ENCODE data around the gene CHCHD3. TPM values are rescaled to one million over a fixed set of nuclear protein-coding genes. Genes with fewer than 3 reads are reported as not detected.
"Not testable (repeated sequence)": the region's sequence is repeated elsewhere in the genome, so short reads cannot be mapped to it uniquely, and the experiment has no call there.

The CHCHD3 gene
- total RNA-seq, 1 donor from 2014 or later, result 90.8 TPM

DNA sequence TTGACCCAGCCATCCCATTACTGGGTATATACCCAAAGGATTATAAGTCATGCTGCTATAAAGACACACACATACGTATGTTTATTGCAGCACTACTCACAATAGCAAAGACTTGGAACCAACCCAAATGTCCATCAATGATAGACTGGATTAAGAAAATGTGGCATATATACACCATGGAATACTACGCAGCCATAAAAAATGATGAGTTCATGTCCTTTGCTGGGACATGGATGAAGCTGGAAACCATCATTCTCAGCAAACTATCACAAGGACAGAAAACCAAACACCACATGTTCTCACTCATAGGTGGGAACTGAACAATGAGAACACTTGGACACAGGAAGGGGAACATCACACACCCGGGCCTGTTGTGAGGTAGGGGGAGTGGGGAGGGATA lies 179.6 kb downstream of the CHCHD3 start:
- not testable (repeated sequence) for H3K36me3 ChIP-seq (ENCODE audit: control insufficient read depth in 3 of 3, insufficient read depth in 3 of 3, low read length in 3 of 3); H3K9me3 ChIP-seq (ENCODE audit: control insufficient read depth in 3 of 3, low read length in 3 of 3); H3K4me1 ChIP-seq (ENCODE audit: control insufficient read depth in 3 of 3, insufficient read depth in 3 of 3, low read length in 3 of 3); H3K9ac ChIP-seq (ENCODE audit: low read depth in 1 of 3, low read length in 3 of 3); H3K27me3 ChIP-seq (ENCODE audit: control insufficient read depth in 3 of 3, insufficient read depth in 3 of 3, low read length in 3 of 3); H3K27ac ChIP-seq (ENCODE audit: low read depth, low read length); H3K4me3 ChIP-seq (ENCODE audit: low read length in 3 of 3)

DNA sequence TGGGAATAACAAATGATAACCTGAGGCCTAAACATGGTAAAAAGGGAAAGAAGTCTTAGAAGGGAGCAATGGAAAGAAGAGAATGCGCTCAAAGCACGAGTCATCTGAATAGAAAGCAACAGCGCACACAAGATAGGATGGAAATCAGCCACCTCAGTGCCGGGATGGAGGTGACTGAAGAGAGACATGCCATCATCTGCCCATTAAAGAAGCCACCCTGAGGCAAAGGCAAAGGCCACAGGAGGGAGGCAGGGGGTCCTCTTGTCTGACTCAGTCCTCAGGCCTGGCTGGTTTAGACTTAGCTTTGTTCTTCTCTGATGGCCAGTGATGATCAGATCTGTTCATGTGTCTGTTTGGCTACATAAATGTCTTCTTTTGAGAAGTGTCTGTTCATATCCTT lies 180.6 kb downstream of the CHCHD3 start:
- no peak overlapping the region for H3K4me3 ChIP-seq (ENCODE audit: low read length in 3 of 3)
- H3K4me1 ChIP-seq (ENCODE audit: control insufficient read depth in 3 of 3, insufficient read depth in 3 of 3, low read length in 3 of 3), result no peaks in the 10 kb centered on the region
- no peak overlapping the region for H3K9ac ChIP-seq (ENCODE audit: low read depth in 1 of 3, low read length in 3 of 3)
- no peaks in the 10 kb centered on the region for H3K27me3 ChIP-seq (ENCODE audit: control insufficient read depth in 3 of 3, insufficient read depth in 3 of 3, low read length in 3 of 3)
- no peaks in the 10 kb centered on the region for H3K36me3 ChIP-seq (ENCODE audit: control insufficient read depth in 3 of 3, insufficient read depth in 3 of 3, low read length in 3 of 3)
- H3K9me3 ChIP-seq (ENCODE audit: control insufficient read depth in 3 of 3, low read length in 3 of 3), result no peaks in the 10 kb centered on the region
- H3K27ac ChIP-seq (ENCODE audit: low read depth, low read length), result no peak overlapping the region

DNA sequence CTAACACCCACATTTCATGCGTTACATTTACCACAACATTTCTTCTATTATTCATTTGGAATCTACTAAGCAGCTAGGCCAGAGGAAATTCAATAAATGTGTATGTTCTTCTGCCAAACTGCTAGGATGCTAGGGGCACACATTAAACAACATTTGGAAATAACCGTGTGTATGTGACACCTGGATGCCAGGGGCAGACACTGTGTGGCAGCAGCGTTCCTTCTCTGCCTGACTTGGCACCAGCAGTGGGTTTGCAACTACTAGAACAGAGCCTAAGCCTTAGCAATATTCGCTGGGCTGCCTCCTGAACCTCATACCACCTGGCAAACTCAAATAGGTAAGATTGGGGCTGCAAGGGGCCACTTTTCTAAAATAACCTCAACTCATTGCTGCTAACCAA lies 182.1 kb downstream of the CHCHD3 start:
- no peak overlapping the region for H3K9ac ChIP-seq (ENCODE audit: low read depth in 1 of 3, low read length in 3 of 3)
- H3K9me3 ChIP-seq (ENCODE audit: control insufficient read depth in 3 of 3, low read length in 3 of 3), result no peaks in the 10 kb centered on the region
- H3K27me3 ChIP-seq (ENCODE audit: control insufficient read depth in 3 of 3, insufficient read depth in 3 of 3, low read length in 3 of 3), result no peaks in the 10 kb centered on the region
- no peak overlapping the region for H3K27ac ChIP-seq (ENCODE audit: low read depth, low read length)
- no peaks in the 10 kb centered on the region for H3K4me1 ChIP-seq (ENCODE audit: control insufficient read depth in 3 of 3, insufficient read depth in 3 of 3, low read length in 3 of 3)
- H3K4me3 ChIP-seq (ENCODE audit: low read length in 3 of 3), result no peak overlapping the region
- no peaks in the 10 kb centered on the region for H3K36me3 ChIP-seq (ENCODE audit: control insufficient read depth in 3 of 3, insufficient read depth in 3 of 3, low read length in 3 of 3)

DNA sequence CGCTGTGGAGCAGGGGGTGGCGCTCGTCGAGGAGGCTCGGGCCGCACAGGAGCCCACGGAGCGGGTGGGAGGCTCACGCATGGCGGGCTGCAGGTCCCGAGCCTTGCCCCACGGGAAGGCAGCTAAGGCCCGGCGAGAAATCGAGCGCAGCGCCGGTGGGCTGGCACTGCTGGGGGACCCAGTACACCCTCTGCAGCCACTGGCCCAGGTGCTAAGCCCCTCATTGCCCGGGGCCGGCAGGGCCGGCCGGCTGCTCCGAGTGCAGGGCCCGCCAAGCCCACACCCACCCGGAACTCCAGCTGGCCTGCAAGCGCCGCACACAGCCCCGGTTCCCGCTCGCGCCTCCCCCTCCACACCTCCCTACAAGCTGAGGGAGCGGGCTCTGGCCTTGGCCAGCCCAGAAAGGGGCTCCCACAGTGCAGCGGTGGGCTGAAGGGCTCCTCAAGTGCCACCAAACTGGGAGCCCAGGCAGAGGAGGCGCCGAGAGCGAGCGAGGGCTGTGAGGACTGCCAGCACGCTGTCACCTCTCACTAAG lies 183.2 kb downstream of the CHCHD3 start:
- H3K4me1 ChIP-seq (ENCODE audit: control insufficient read depth in 3 of 3, insufficient read depth in 3 of 3, low read length in 3 of 3); H3K4me3 ChIP-seq (ENCODE audit: low read length in 3 of 3); H3K27me3 ChIP-seq (ENCODE audit: control insufficient read depth in 3 of 3, insufficient read depth in 3 of 3, low read length in 3 of 3); H3K36me3 ChIP-seq (ENCODE audit: control insufficient read depth in 3 of 3, insufficient read depth in 3 of 3, low read length in 3 of 3); H3K27ac ChIP-seq (ENCODE audit: low read depth, low read length); H3K9me3 ChIP-seq (ENCODE audit: control insufficient read depth in 3 of 3, low read length in 3 of 3); H3K9ac ChIP-seq (ENCODE audit: low read depth in 1 of 3, low read length in 3 of 3): not testable (repeated sequence)

DNA sequence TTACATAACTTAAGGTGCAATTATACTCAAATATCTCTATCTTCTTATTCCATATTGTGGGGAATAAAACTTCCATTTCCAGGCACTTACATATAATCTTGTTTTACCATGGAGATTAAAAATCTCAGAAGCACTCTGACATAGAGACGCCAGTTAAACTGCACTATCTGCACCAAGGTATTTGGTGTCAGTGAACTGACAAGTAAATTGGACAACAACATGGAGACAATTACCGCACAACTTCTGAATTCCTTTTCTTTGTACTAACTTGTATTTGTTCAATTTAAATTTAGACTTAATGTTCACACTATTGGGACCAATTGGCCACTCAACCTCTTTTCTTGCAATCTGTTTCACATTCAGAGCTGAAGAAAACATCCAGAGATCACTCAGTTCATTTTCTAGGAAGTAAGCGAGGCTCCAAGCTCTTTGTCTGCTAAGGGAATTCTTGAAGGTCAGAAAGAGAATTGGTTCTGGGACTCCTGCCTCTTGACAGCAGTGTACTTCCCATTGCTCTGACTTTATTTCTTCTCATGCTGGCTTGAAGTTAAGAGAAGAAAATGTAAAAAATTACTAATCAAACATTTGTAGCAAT lies 184.7 kb downstream of the CHCHD3 start:
- no peak overlapping the region for H3K27ac ChIP-seq (ENCODE audit: low read depth, low read length)

DNA sequence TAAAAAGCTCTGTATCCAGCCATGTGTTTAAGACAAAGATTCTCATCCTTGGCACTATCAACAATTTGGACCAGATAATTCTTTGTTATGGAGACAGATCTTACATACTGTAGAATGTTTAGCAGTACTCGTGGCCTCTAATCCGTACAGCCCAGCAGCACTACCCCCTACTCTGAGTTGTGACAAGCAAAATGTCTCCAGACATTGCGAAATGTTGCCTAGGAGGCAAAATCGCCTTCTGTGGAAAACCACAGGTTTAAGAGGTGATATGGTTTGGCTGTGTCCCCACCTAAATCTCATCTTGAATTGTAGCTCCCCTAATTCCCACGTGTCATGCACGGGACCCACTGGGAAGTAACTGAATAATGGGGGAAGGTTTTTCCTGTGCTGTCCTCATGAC lies 186.7 kb downstream of the CHCHD3 start:
- no peaks in the 10 kb centered on the region for H3K9me3 ChIP-seq (ENCODE audit: control insufficient read depth in 3 of 3, low read length in 3 of 3)
- H3K4me3 ChIP-seq (ENCODE audit: low read length in 3 of 3), result no peak overlapping the region
- H3K36me3 ChIP-seq (ENCODE audit: control insufficient read depth in 3 of 3, insufficient read depth in 3 of 3, low read length in 3 of 3), result no peaks in the 10 kb centered on the region
- H3K27ac ChIP-seq (ENCODE audit: low read depth, low read length), result no peak overlapping the region
- H3K9ac ChIP-seq (ENCODE audit: low read depth in 1 of 3, low read length in 3 of 3), result no peak overlapping the region
- H3K27me3 ChIP-seq (ENCODE audit: control insufficient read depth in 3 of 3, insufficient read depth in 3 of 3, low read length in 3 of 3), result no peaks in the 10 kb centered on the region
- H3K4me1 ChIP-seq (ENCODE audit: control insufficient read depth in 3 of 3, insufficient read depth in 3 of 3, low read length in 3 of 3), result no peaks in the 10 kb centered on the region

More for the DNA sequence above, 184.7 kb downstream of the CHCHD3 start:
- Histone ChIP-seq H3K9ac (ENCODE audit: low read depth in 1 of 3, low read length in 3 of 3) (no peak overlapping the region), H3K4me3 (ENCODE audit: low read length in 3 of 3) (no peak overlapping the region), H3K27me3 (ENCODE audit: control insufficient read depth in 3 of 3, insufficient read depth in 3 of 3, low read length in 3 of 3) (no peaks in the 10 kb centered on the region), H3K36me3 (ENCODE audit: control insufficient read depth in 3 of 3, insufficient read depth in 3 of 3, low read length in 3 of 3) (no peaks in the 10 kb centered on the region), H3K4me1 (ENCODE audit: control insufficient read depth in 3 of 3, insufficient read depth in 3 of 3, low read length in 3 of 3) (no peaks in the 10 kb centered on the region), H3K9me3 (ENCODE audit: control insufficient read depth in 3 of 3, low read length in 3 of 3) (no peaks in the 10 kb centered on the region)

DNA sequence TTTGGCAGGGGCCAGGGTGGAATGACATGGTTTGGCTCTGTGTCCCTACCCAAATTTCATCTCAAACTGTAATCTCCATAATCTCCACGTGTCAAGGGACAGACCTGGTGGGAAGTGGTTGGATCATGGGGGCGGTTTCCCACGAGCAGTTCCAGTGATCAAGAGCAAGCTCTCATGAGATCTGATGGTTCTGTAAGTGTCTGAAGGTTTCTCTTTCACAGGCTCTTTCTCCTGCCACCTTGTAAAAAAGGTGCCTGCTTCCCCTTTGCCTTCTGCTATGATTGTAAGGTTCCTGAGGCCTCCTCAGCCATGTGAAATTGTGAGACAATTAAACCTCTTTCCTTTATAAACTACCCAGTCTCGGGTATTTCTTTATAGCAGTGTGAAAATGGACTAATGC lies 188.3 kb downstream of the CHCHD3 start:
- no peaks in the 10 kb centered on the region for H3K4me1 ChIP-seq (ENCODE audit: control insufficient read depth in 3 of 3, insufficient read depth in 3 of 3, low read length in 3 of 3)
- no peaks in the 10 kb centered on the region for H3K36me3 ChIP-seq (ENCODE audit: control insufficient read depth in 3 of 3, insufficient read depth in 3 of 3, low read length in 3 of 3)
- no peak overlapping the region for H3K9ac ChIP-seq (ENCODE audit: low read depth in 1 of 3, low read length in 3 of 3)
- no peak overlapping the region for H3K27ac ChIP-seq (ENCODE audit: low read depth, low read length)
- H3K4me3 ChIP-seq (ENCODE audit: low read length in 3 of 3), result no peak overlapping the region
- no peaks in the 10 kb centered on the region for H3K9me3 ChIP-seq (ENCODE audit: control insufficient read depth in 3 of 3, low read length in 3 of 3)
- no peaks in the 10 kb centered on the region for H3K27me3 ChIP-seq (ENCODE audit: control insufficient read depth in 3 of 3, insufficient read depth in 3 of 3, low read length in 3 of 3)

DNA sequence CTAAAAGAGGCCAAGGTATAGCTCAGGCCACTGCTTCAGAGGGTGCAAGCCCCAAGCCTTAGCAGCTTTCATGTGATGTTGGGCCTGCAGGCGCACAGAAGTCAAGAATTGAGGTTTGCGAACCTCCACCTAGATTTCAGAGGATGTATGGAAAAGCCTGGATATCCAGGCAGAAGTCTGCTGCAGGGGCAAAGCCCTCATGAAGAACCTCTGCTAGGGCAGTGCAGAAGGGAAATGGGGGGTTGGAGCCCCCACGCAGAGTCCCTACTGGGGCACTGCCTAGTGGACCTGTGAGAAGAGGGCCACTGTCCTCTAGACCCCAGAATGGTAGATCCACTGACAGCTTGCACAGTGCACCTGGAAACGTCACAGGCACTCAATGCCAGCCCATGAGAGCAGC lies 189.1 kb downstream of the CHCHD3 start:
- H3K9me3 ChIP-seq (ENCODE audit: control insufficient read depth in 3 of 3, low read length in 3 of 3); H3K9ac ChIP-seq (ENCODE audit: low read depth in 1 of 3, low read length in 3 of 3); H3K36me3 ChIP-seq (ENCODE audit: control insufficient read depth in 3 of 3, insufficient read depth in 3 of 3, low read length in 3 of 3); H3K4me1 ChIP-seq (ENCODE audit: control insufficient read depth in 3 of 3, insufficient read depth in 3 of 3, low read length in 3 of 3); H3K27me3 ChIP-seq (ENCODE audit: control insufficient read depth in 3 of 3, insufficient read depth in 3 of 3, low read length in 3 of 3); H3K4me3 ChIP-seq (ENCODE audit: low read length in 3 of 3); H3K27ac ChIP-seq (ENCODE audit: low read depth, low read length): not testable (repeated sequence)

DNA sequence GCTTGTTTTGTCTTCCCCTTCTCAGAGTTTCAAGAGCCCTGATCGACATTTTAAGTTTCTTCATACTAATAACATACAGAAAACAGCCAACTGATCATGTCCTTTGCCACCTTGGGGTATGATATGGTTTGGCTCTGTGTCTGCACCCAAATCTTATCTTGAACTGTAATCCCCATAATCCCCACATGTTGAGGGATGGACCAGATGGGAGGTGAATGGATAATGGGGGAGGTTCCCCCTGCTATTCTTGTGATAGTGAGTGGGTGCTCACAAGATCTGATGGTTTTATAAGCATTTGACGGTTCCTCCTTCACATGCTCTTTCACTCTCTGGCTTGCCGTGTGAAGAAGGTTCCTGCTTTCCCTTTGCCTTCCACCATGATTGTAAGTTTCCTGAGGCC lies 190.3 kb downstream of the CHCHD3 start:
- Histone ChIP-seq H3K9ac (ENCODE audit: low read depth in 1 of 3, low read length in 3 of 3) (no peak overlapping the region), H3K4me1 (ENCODE audit: control insufficient read depth in 3 of 3, insufficient read depth in 3 of 3, low read length in 3 of 3) (no peaks in the 10 kb centered on the region), H3K27me3 (ENCODE audit: control insufficient read depth in 3 of 3, insufficient read depth in 3 of 3, low read length in 3 of 3) (no peaks in the 10 kb centered on the region), H3K9me3 (ENCODE audit: control insufficient read depth in 3 of 3, low read length in 3 of 3) (no peaks in the 10 kb centered on the region), H3K4me3 (ENCODE audit: low read length in 3 of 3) (no peak overlapping the region), H3K27ac (ENCODE audit: low read depth, low read length) (no peak overlapping the region), H3K36me3 (ENCODE audit: control insufficient read depth in 3 of 3, insufficient read depth in 3 of 3, low read length in 3 of 3) (no peaks in the 10 kb centered on the region)

DNA sequence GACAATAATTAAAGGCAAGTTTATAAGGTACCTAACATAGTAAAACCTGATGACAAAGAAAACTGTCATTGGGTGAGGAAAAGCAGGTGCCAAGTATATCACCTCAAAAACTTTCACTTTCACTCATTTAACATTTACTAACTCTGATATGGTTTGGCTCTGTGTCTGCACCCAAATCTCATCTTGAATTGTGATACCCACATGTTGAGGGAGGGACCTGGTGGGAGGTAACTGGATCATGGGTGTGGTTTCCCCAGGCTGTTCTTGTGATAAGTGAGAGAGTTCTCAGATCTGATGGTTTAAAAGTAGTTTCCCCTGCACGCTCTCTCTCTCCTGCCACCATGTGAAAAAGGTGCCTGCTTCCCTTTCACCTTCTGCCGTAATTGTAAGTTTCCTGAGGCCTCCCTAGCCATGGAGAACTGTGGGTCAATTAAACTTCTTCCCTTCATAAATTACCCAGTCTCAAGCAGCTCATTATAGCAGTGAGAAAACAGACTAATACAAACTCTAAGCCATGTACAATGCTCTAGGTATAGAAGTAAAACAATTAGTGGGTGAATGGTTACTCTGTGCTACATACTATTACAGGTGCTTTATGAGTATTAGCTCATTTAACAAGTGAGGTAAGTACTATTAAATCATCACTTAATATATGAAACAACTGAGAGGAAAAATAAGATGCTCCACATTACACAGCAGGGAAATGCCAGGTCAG lies 199.0 kb downstream of the CHCHD3 start:
- no peak overlapping the region for H3K9ac ChIP-seq (ENCODE audit: low read depth in 1 of 3, low read length in 3 of 3)
- H3K27ac ChIP-seq (ENCODE audit: low read depth, low read length), result no peak overlapping the region
- H3K9me3 ChIP-seq (ENCODE audit: control insufficient read depth in 3 of 3, low read length in 3 of 3), result no peaks in the 10 kb centered on the region
- no peaks in the 10 kb centered on the region for H3K36me3 ChIP-seq (ENCODE audit: control insufficient read depth in 3 of 3, insufficient read depth in 3 of 3, low read length in 3 of 3)
- H3K4me1 ChIP-seq (ENCODE audit: control insufficient read depth in 3 of 3, insufficient read depth in 3 of 3, low read length in 3 of 3), result no peaks in the 10 kb centered on the region
- no peak overlapping the region for H3K4me3 ChIP-seq (ENCODE audit: low read length in 3 of 3)
- no peaks in the 10 kb centered on the region for H3K27me3 ChIP-seq (ENCODE audit: control insufficient read depth in 3 of 3, insufficient read depth in 3 of 3, low read length in 3 of 3)
